ENCODE results near the gene RADIL.

GRCh38 chr7:4820405-4820966 is 63.0 kb downstream of the RADIL start:
- TF ChIP-seq ZNF776 (tag by site-specific recombination; IDR thresholded peaks at IDR 0.05; ENCODE audit: borderline replicate concordance): no peak
- no peak for TF ChIP-seq CTCF (tag by site-specific recombination; IDR thresholded peaks at IDR 0.05)
- no peak for TF ChIP-seq GLI4 (tag by site-specific recombination; IDR thresholded peaks at IDR 0.05)
- TF ChIP-seq ZSCAN30 (tag by site-specific recombination; IDR thresholded peaks at IDR 0.05): no peak
- no peak for TF ChIP-seq ZNF677 (tag by site-specific recombination; IDR thresholded peaks at IDR 0.05)
